ENCODE data around the gene NCBP3. TPM values are rescaled to one million over a fixed set of nuclear protein-coding genes. Genes with fewer than 3 reads are reported as not detected.

The NCBP3 gene
- total RNA-seq, 1 experiment from 2014 or later, result 17.0 TPM

- Histone ChIP-seq H3K9ac (ENCODE audit: low read length) (no peak overlapping the region), H3K9me2 (replicated peaks; ENCODE audit: insufficient read depth, low read length) (no peaks in the 10 kb centered on the region), H3K79me2 (ENCODE audit: low read length) (no peaks in the 10 kb centered on the region), H3K4me1 (ENCODE audit: low read length) (peaks cover 34% of the 10 kb centered on the region), H3K4me2 (ENCODE audit: low read depth, low read length, poor library complexity, severe bottlenecking) (no peak overlapping the region), H3K4me3 (ENCODE audit: low read length) (no peak overlapping the region), H2AFZ (ENCODE audit: low read length) (no peak overlapping the region), H3K36me3 (ENCODE audit: insufficient read depth, low read length) (no peaks in the 10 kb centered on the region), H4K20me1 (ENCODE audit: insufficient read depth, low read depth, low read length) (peaks cover 11% of the 10 kb centered on the region; the same call in 1 of the 2 replicates), H3K9me3 (ENCODE audit: low read length) (no peaks in the 10 kb centered on the region), H3K27me3 (ENCODE audit: low read length) (no peaks in the 10 kb centered on the region), H3K27ac (ENCODE audit: low read length) (no peak overlapping the region)
- no peak for DNase-seq
Measured at GRCh38 chr17:3891626-3892094, 45.6 kb upstream of the NCBP3 start.

- H3K36me3 ChIP-seq (ENCODE audit: insufficient read depth, low read length), result no peaks in the 10 kb centered on the region
- no peak overlapping the region for H2AFZ ChIP-seq (ENCODE audit: low read length)
- H3K79me2 ChIP-seq (ENCODE audit: low read length), result no peaks in the 10 kb centered on the region
- no peaks in the 10 kb centered on the region for H3K9me2 ChIP-seq (replicated peaks; ENCODE audit: insufficient read depth, low read length)
- H3K4me3 ChIP-seq (ENCODE audit: low read length), result no peak overlapping the region
- H3K9ac ChIP-seq (ENCODE audit: low read length), result no peak overlapping the region
- H3K4me1 ChIP-seq (ENCODE audit: low read length), result peaks cover 34% of the 10 kb centered on the region
- no peak for DNase-seq
- H4K20me1 ChIP-seq (ENCODE audit: insufficient read depth, low read depth, low read length), result peaks cover 11% of the 10 kb centered on the region; the same call in 1 of the 2 replicates
- H3K4me2 ChIP-seq (ENCODE audit: low read depth, low read length, poor library complexity, severe bottlenecking), result no peak overlapping the region
- H3K27ac ChIP-seq (ENCODE audit: low read length), result no peak overlapping the region
- no peaks in the 10 kb centered on the region for H3K27me3 ChIP-seq (ENCODE audit: low read length)
- H3K9me3 ChIP-seq (ENCODE audit: low read length), result no peaks in the 10 kb centered on the region
Measured at GRCh38 chr17:3890878-3891219, 44.8 kb upstream of the NCBP3 start.

GRCh38 chr17:3890082-3890877, 44.2 kb upstream of the NCBP3 start:
- peaks cover 34% of the 10 kb centered on the region for H3K4me1 ChIP-seq (ENCODE audit: low read length)
- peak overlapping the region; percentile 17 for H3K4me2 ChIP-seq (ENCODE audit: low read depth, low read length, poor library complexity, severe bottlenecking)
- H3K9me2 ChIP-seq (replicated peaks; ENCODE audit: insufficient read depth, low read length), result no peaks in the 10 kb centered on the region
- no peaks in the 10 kb centered on the region for H3K36me3 ChIP-seq (ENCODE audit: insufficient read depth, low read length)
- H4K20me1 ChIP-seq (ENCODE audit: insufficient read depth, low read depth, low read length), result peaks cover 11% of the 10 kb centered on the region; the same call in 1 of the 2 replicates
- H3K4me3 ChIP-seq (ENCODE audit: low read length), result no peak overlapping the region
- peak overlapping the region; percentile 35; the same call in 1 of the 2 replicates for H3K9ac ChIP-seq (ENCODE audit: low read length)
- no peak overlapping the region for H3K27ac ChIP-seq (ENCODE audit: low read length)
- H3K27me3 ChIP-seq (ENCODE audit: low read length), result no peaks in the 10 kb centered on the region
- H2AFZ ChIP-seq (ENCODE audit: low read length), result no peak overlapping the region
- H3K79me2 ChIP-seq (ENCODE audit: low read length), result no peaks in the 10 kb centered on the region
- peak; percentile 71 for DNase-seq
- H3K9me3 ChIP-seq (ENCODE audit: low read length), result no peaks in the 10 kb centered on the region

- H3K9me3 ChIP-seq (ENCODE audit: low read length), result no peaks in the 10 kb centered on the region
- H3K36me3 ChIP-seq (ENCODE audit: insufficient read depth, low read length), result no peaks in the 10 kb centered on the region
- no peak overlapping the region for H3K9ac ChIP-seq (ENCODE audit: low read length)
- H3K9me2 ChIP-seq (replicated peaks; ENCODE audit: insufficient read depth, low read length), result no peaks in the 10 kb centered on the region
- peak overlapping the region; percentile 17 for H3K4me2 ChIP-seq (ENCODE audit: low read depth, low read length, poor library complexity, severe bottlenecking)
- no peak for DNase-seq
- no peaks in the 10 kb centered on the region for H3K79me2 ChIP-seq (ENCODE audit: low read length)
- peaks cover 11% of the 10 kb centered on the region; the same call in 1 of the 2 replicates for H4K20me1 ChIP-seq (ENCODE audit: insufficient read depth, low read depth, low read length)
- H3K27ac ChIP-seq (ENCODE audit: low read length), result no peak overlapping the region
- peaks cover 34% of the 10 kb centered on the region for H3K4me1 ChIP-seq (ENCODE audit: low read length)
- H3K4me3 ChIP-seq (ENCODE audit: low read length), result no peak overlapping the region
- no peak overlapping the region for H2AFZ ChIP-seq (ENCODE audit: low read length)
- H3K27me3 ChIP-seq (ENCODE audit: low read length), result no peaks in the 10 kb centered on the region
Measured at GRCh38 chr17:3889325-3890012, 43.4 kb upstream of the NCBP3 start.

GRCh38 chr17:3888343-3889171, 42.5 kb upstream of the NCBP3 start:
- H3K4me2 ChIP-seq (ENCODE audit: low read depth, low read length, poor library complexity, severe bottlenecking), result no peak overlapping the region
- no peak overlapping the region for H3K9ac ChIP-seq (ENCODE audit: low read length)
- no peak overlapping the region for H3K27ac ChIP-seq (ENCODE audit: low read length)
- H3K4me1 ChIP-seq (ENCODE audit: low read length), result peaks cover 34% of the 10 kb centered on the region
- no peaks in the 10 kb centered on the region for H3K79me2 ChIP-seq (ENCODE audit: low read length)
- peaks cover 11% of the 10 kb centered on the region; the same call in 1 of the 2 replicates for H4K20me1 ChIP-seq (ENCODE audit: insufficient read depth, low read depth, low read length)
- no peak overlapping the region for H3K4me3 ChIP-seq (ENCODE audit: low read length)
- DNase-seq, result no peak
- H2AFZ ChIP-seq (ENCODE audit: low read length), result no peak overlapping the region
- no peaks in the 10 kb centered on the region for H3K9me2 ChIP-seq (replicated peaks; ENCODE audit: insufficient read depth, low read length)
- no peaks in the 10 kb centered on the region for H3K9me3 ChIP-seq (ENCODE audit: low read length)
- H3K27me3 ChIP-seq (ENCODE audit: low read length), result no peaks in the 10 kb centered on the region
- H3K36me3 ChIP-seq (ENCODE audit: insufficient read depth, low read length), result no peaks in the 10 kb centered on the region

GRCh38 chr17:3887804-3888203, 41.8 kb upstream of the NCBP3 start:
- no peaks in the 10 kb centered on the region for H3K79me2 ChIP-seq (ENCODE audit: low read length)
- H3K9me3 ChIP-seq (ENCODE audit: low read length), result no peaks in the 10 kb centered on the region
- H3K27me3 ChIP-seq (ENCODE audit: low read length), result no peaks in the 10 kb centered on the region
- peaks cover 30% of the 10 kb centered on the region for H3K4me1 ChIP-seq (ENCODE audit: low read length)
- H4K20me1 ChIP-seq (ENCODE audit: insufficient read depth, low read depth, low read length), result peaks cover 15% of the 10 kb centered on the region; the same call in 1 of the 2 replicates
- peak; percentile 54 for DNase-seq
- H3K4me2 ChIP-seq (ENCODE audit: low read depth, low read length, poor library complexity, severe bottlenecking), result no peak overlapping the region
- no peak overlapping the region for H2AFZ ChIP-seq (ENCODE audit: low read length)
- H3K27ac ChIP-seq (ENCODE audit: low read length), result no peak overlapping the region
- H3K4me3 ChIP-seq (ENCODE audit: low read length), result no peak overlapping the region
- H3K9me2 ChIP-seq (replicated peaks; ENCODE audit: insufficient read depth, low read length), result no peaks in the 10 kb centered on the region
- no peak overlapping the region for H3K9ac ChIP-seq (ENCODE audit: low read length)
- H3K36me3 ChIP-seq (ENCODE audit: insufficient read depth, low read length), result no peaks in the 10 kb centered on the region

- Histone ChIP-seq H3K4me1 (ENCODE audit: low read length) (peaks cover 27% of the 10 kb centered on the region), H2AFZ (ENCODE audit: low read length) (no peak overlapping the region), H3K4me2 (ENCODE audit: low read depth, low read length, poor library complexity, severe bottlenecking) (no peak overlapping the region), H3K9me3 (ENCODE audit: low read length) (no peaks in the 10 kb centered on the region), H3K79me2 (ENCODE audit: low read length) (no peaks in the 10 kb centered on the region), H3K27ac (ENCODE audit: low read length) (no peak overlapping the region), H3K27me3 (ENCODE audit: low read length) (no peaks in the 10 kb centered on the region), H3K4me3 (ENCODE audit: low read length) (no peak overlapping the region), H3K9me2 (replicated peaks; ENCODE audit: insufficient read depth, low read length) (no peaks in the 10 kb centered on the region), H3K9ac (ENCODE audit: low read length) (no peak overlapping the region), H3K36me3 (ENCODE audit: insufficient read depth, low read length) (no peaks in the 10 kb centered on the region), H4K20me1 (ENCODE audit: insufficient read depth, low read depth, low read length) (peaks cover 15% of the 10 kb centered on the region; the same call in 1 of the 2 replicates)
- no peak for DNase-seq
Measured at GRCh38 chr17:3887394-3887793, 41.3 kb upstream of the NCBP3 start.

All from Karpas-422 (cell line).